ENCODE measurements around the gene RAB37.

DNA sequence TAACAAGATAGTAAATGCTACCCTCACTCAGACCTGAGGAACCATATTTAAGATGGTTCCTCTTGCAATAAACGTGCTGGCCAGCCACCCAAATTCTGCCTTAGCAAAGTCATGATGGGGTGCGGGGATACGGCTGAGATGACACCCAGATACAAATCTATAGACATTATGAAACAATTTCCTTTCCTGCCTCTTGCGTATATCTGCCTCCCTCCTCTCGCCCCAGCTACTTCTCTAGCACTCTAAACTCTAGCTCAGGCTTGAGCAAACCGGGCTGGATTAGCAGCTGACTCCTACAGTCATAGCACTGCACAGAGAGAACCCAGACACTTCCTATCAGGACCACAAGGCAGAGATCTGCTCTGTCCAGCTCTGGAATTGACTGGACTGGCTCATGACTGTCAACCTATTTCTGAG, 46.6 kb upstream of the RAB37 start:
- TF ChIP-seq, protein P1, sequence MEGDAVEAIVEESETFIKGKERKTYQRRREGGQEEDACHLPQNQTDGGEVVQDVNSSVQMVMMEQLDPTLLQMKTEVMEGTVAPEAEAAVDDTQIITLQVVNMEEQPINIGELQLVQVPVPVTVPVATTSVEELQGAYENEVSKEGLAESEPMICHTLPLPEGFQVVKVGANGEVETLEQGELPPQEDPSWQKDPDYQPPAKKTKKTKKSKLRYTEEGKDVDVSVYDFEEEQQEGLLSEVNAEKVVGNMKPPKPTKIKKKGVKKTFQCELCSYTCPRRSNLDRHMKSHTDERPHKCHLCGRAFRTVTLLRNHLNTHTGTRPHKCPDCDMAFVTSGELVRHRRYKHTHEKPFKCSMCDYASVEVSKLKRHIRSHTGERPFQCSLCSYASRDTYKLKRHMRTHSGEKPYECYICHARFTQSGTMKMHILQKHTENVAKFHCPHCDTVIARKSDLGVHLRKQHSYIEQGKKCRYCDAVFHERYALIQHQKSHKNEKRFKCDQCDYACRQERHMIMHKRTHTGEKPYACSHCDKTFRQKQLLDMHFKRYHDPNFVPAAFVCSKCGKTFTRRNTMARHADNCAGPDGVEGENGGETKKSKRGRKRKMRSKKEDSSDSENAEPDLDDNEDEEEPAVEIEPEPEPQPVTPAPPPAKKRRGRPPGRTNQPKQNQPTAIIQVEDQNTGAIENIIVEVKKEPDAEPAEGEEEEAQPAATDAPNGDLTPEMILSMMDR (IDR thresholded peaks at IDR 0.05): no peak
- TF ChIP-seq EZH2 (IDR thresholded peaks at IDR 0.05; ENCODE audit: borderline replicate concordance, insufficient read depth, low read depth, low read length, poor library complexity, severe bottlenecking): no peak
